ENCODE results near the gene LDLRAD3. TPM values are rescaled to one million over a fixed set of nuclear protein-coding genes. Genes with fewer than 3 reads are reported as not detected.
"Not testable (repeated sequence)": the region's sequence is repeated elsewhere in the genome, so short reads cannot be mapped to it uniquely, and the experiment has no call there.

Gene LDLRAD3
- total RNA-seq, 2 donors from 2014 or later, result 19.2 to 30.6 TPM

GRCh38 chr11:35907648-35908431 is 36.0 kb upstream of the LDLRAD3 start:
- Mint-ChIP-seq H3K36me3 (ENCODE audit: low read depth) (peaks cover 3% of the 10 kb centered on the region), H3K9me3 (peaks cover 20% of the 10 kb centered on the region), H3K4me3 (no peak overlapping the region), H3K4me1 (peaks cover 9% of the 10 kb centered on the region), H3K27ac (no peak overlapping the region), H3K27me3 (ENCODE audit: insufficient read depth) (no peaks in the 10 kb centered on the region)
- no peaks in the 10 kb centered on the region for H3K4me1 ChIP-seq (ENCODE audit: control insufficient read depth, insufficient read depth, low read length)
- H3K36me3 ChIP-seq (ENCODE audit: control insufficient read depth, insufficient read depth, low read length), result no peaks in the 10 kb centered on the region
- no peak for TF ChIP-seq CTCF (conservative IDR thresholded peaks at IDR 0.05)
- WGBS, 2 experiments (ENCODE audit: insufficient coverage in 1 of 2, insufficient read length in 1 of 2), result 47 to 63% methylated on average over 3 to 4 of the region's 4 CpGs
- no peak overlapping the region for H3K27ac ChIP-seq (ENCODE audit: low read depth, low read length)
- peaks cover 14% of the 10 kb centered on the region for H3K9me3 ChIP-seq (ENCODE audit: control insufficient read depth, low read length)
- no peak for DNase-seq
- no peak overlapping the region for H3K4me3 ChIP-seq (ENCODE audit: low read length)
- H3K9ac ChIP-seq (ENCODE audit: extremely low read depth, low read length, poor library complexity, severe bottlenecking), result no peak overlapping the region
- H3K27me3 ChIP-seq (ENCODE audit: control insufficient read depth, insufficient read depth, low read length, poor library complexity, severe bottlenecking), result no peaks in the 10 kb centered on the region

DNA sequence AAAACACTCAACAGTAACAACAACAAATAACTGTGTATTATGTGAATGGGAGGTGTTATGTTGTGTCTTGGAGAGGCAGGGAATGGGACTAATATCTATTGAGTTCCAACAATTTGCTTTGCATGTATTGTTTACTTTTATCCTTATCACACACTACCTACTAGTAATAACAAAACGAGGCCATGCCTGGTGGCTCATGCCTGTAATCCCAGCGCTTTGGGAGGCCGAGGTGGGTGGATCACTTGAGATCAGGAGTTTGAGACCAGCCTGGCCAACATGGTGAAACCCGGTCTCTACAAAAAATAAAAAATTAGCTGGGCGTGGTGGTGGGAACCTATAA is 35.5 kb upstream of the LDLRAD3 start:
- not testable (repeated sequence) for H3K27me3 ChIP-seq (ENCODE audit: control insufficient read depth, insufficient read depth, low read length, poor library complexity, severe bottlenecking); H3K4me3 ChIP-seq (ENCODE audit: low read length); H3K27me3 Mint-ChIP-seq (ENCODE audit: insufficient read depth); H3K4me1 Mint-ChIP-seq; H3K36me3 Mint-ChIP-seq (ENCODE audit: low read depth); H3K4me1 ChIP-seq (ENCODE audit: control insufficient read depth, insufficient read depth, low read length); H3K9ac ChIP-seq (ENCODE audit: extremely low read depth, low read length, poor library complexity, severe bottlenecking); H3K27ac ChIP-seq (ENCODE audit: low read depth, low read length); H3K36me3 ChIP-seq (ENCODE audit: control insufficient read depth, insufficient read depth, low read length); DNase-seq; H3K27ac Mint-ChIP-seq; H3K9me3 ChIP-seq (ENCODE audit: control insufficient read depth, low read length); H3K4me3 Mint-ChIP-seq
- peaks cover 15% of the 10 kb centered on the region for H3K9me3 Mint-ChIP-seq
- WGBS, 2 experiments (ENCODE audit: insufficient coverage in 1 of 2, insufficient read length in 1 of 2), result 93 to 96% methylated on average over 4 to 5 of the region's 5 CpGs

DNA sequence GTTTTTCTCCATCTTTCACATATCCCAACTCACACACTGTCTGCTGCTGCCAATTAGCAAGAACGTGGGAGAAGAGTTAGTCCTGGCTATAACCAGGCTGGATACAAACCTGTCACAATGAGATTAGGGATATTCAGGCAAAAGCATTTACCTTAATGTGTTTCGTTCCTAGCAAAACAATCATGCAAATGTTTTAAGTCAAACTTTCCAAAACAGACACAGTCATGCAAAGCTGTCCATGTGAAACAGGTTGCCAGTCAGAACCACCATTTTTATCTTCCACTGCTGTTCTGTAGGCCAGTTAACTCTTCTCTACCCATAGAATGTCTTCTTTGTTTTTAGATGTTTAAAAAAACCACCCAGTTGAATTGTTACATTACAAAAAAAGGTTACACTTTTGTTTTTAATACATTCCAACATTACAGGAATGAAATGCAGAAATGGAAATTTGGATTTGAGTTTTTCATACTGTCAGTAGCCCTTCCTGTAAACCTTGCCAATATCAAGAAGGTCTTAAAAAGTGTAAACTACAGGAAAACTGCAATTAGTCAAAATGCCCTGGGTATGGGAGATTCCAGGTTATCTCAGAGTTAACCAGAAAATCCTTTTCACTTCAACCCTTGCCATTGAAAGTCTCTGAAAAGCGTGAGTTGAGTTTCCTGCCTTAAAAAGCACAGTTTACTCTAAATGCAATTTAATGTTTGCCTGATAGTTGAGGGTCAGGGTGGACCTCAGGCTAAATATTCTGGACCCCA is 34.2 kb upstream of the LDLRAD3 start:
- TF ChIP-seq CTCF (conservative IDR thresholded peaks at IDR 0.05), result no peak
- Histone ChIP-seq H3K9ac (ENCODE audit: extremely low read depth, low read length, poor library complexity, severe bottlenecking) (no peak overlapping the region), H3K27me3 (ENCODE audit: control insufficient read depth, insufficient read depth, low read length, poor library complexity, severe bottlenecking) (no peaks in the 10 kb centered on the region), H3K36me3 (ENCODE audit: control insufficient read depth, insufficient read depth, low read length) (no peaks in the 10 kb centered on the region), H3K9me3 (ENCODE audit: control insufficient read depth, low read length) (no peaks in the 10 kb centered on the region), H3K27ac (ENCODE audit: low read depth, low read length) (no peak overlapping the region), H3K4me3 (ENCODE audit: low read length) (no peak overlapping the region), H3K4me1 (ENCODE audit: control insufficient read depth, insufficient read depth, low read length) (no peaks in the 10 kb centered on the region)
- WGBS, 2 experiments (ENCODE audit: insufficient coverage in 1 of 2, insufficient read length in 1 of 2), result 83 to 93% methylated on average over 3 of the region's 3 CpGs
- Mint-ChIP-seq H3K4me3 (no peak overlapping the region), H3K9me3 (peaks cover 5% of the 10 kb centered on the region), H3K27me3 (ENCODE audit: insufficient read depth) (peaks cover 2% of the 10 kb centered on the region), H3K4me1 (peaks cover 9% of the 10 kb centered on the region), H3K36me3 (ENCODE audit: low read depth) (no peaks in the 10 kb centered on the region), H3K27ac (no peak overlapping the region)
- no peak for DNase-seq
